Ureter (tissue), 1 donor: ENCODE measurements around the gene POU3F4. TPM values are rescaled to one million over a fixed set of nuclear protein-coding genes. Genes with fewer than 3 reads are reported as not detected.

Experiments
- DNase-seq: peaks from one replicate; pipeline ENCODE4 v3.0.0-alpha.2; 2020; ENCODE audit warnings: low spot score
- total RNA-seq: library from RNA; stranded (reverse); gene quantifications from one replicate; pipeline ENCODE4 v1.2.4, GENCODE V29; 2023
- donor health status: DM: yes; HTN: yes; CAD: no.

POU3F4 gene
- not detected for total RNA-seq

DNA sequence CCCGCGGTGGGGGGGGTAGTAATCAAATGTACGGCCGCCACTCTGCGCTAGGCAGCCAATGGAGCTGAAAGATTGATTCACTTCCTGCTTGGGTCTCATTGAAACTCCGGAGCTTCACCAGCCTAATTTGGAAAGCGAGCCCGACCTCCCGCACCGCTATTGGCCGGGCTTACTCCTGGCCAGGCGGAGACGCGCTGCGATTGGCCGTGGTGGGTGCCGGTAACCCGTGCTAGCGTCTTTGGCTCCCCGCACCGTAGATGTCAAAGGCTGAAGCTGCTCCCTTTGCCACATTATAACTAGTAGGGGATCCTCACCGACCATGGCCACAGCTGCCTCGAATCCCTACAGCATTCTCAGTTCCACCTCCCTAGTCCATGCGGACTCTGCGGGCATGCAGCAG, at the start of gene POU3F4:
POU3F4 (plus strand) TSS at position 285 of the 400 bp plus-strand sequence; CDS start at position 320, 35 bp downstream.
- no peak for DNase-seq

DNA sequence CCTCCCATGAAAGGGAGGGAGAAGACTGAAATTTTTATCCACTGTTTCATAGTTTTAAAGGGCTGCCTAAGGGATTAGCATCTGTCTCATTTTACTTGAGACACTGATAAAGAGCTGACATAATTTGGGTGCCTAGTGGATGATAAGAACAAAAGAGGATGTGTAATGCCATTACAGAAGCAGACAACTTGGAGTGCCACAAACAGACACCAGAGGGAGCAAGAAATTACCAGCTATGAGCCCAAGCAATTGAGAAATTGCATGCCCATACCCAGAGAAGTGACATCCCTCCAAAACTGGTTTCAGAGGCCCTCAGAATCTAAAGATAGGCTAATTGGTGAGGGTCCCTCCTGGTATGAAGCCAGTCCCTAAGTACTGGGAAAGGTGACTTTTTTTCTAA, 38.5 kb upstream of the POU3F4 start:
- no peak for DNase-seq

DNA sequence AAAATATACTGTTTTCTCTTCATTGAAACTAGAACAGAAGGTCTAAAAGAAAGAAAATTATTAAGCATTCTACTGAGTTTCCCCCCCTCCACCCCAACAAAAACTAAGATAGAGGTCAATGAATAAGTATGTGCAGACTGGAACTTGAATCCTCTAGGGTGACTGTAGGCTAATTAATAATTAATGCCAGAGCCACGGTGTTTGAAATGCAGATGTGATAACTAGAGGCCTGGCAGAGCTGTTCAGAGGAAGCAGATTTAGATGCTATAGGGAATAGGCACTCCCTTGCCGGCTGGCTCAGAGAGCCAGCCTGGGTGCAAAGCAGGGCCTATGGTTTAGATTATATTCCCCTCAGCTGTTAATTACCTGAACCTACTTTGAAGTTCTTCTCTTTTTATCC, 12.2 kb upstream of the POU3F4 start:
- no peak for DNase-seq

DNA sequence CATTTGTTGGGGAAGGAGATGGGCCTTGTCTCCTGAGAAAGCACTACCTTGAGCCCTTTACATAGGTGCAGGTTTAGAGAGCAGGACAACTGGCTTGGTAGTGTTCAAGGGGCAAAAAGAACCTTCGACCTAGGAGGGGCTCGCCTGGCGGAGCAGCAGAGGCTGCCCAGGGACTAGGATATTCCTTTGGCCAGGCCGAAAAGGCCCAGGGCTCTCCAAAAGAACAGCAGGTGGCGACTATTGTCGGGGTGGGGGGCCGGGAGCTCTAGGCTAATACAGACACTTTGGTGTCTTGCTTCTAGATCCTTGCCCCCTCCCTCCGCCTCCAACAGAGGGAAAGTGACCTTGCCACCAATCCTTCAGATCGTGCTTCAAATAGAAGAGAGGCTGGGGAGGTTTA, 7.1 kb upstream of the POU3F4 start:
- no peak for DNase-seq

DNA sequence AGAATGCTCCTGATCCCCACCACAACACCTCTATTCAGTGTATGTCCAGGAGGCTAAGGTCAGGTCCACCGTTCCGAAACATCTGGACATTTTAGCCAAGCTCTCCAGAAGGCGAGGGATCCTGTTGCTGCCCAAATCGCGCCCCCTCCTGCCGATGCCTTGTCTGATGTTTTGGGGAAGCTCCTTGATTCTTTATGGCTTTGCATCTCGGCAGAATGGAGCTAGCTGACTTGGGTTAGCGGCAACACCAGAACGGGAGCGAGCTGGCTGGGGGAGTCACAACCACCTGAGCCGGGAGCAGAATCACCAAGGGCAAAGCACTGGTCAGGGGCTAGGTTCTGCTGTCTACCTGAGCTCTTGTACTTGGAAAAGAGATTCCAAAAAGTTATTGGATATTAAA, 6.6 kb upstream of the POU3F4 start:
- DNase-seq = no peak

DNA sequence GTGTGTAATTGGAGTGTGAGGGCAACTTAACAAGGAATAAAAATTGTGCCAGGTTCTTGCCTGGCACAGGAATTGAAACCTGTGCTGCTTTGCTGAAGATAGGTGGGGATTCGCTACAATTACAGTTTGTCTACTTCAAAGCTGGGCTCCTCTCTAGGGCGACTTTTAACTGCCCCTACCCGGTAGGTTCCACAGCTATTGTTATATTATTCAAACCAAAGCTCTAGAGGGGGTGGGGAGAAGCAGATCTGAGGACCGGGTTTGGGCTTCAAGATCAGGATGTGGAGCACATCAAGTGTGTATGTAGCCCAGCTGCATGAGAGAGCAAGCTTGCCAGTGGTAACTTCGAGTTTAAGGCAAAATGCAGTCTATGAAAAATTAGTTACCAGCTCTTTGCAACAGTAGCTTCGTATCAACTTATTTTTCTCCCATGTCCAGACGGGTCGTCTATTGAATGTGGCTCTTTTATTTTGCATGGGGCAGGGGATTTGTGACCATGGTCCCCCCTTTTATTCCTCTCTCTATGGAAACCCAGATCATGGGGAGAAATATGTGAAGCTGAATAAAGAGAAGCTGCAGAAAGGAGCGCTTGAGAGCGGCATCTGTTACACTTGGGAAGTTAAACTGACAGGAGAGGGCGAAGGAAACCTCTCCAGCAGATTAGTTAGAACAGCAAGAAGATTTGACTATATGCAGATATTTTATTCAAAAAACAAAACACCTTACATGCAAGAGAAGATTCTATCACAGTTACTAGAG, 3.2 kb upstream of the POU3F4 start:
- no peak for DNase-seq

DNA sequence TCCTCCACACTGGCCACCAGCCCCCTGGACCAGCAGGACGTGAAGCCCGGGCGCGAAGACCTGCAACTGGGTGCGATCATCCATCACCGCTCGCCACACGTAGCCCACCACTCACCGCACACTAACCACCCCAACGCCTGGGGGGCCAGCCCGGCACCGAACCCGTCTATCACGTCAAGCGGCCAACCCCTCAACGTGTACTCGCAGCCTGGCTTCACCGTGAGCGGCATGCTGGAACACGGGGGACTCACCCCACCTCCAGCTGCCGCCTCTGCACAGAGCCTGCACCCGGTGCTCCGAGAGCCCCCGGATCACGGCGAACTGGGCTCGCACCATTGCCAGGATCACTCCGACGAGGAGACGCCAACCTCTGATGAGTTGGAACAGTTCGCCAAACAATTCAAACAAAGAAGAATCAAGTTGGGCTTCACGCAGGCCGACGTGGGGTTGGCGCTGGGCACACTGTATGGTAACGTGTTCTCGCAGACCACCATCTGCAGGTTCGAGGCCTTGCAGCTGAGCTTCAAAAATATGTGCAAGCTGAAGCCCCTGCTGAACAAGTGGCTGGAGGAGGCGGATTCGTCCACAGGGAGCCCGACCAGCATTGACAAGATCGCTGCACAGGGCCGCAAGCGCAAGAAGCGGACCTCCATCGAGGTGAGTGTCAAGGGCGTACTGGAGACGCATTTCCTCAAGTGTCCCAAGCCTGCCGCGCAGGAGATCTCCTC, 600 bp downstream of the POU3F4 start:
- DNase-seq = no peak

DNA sequence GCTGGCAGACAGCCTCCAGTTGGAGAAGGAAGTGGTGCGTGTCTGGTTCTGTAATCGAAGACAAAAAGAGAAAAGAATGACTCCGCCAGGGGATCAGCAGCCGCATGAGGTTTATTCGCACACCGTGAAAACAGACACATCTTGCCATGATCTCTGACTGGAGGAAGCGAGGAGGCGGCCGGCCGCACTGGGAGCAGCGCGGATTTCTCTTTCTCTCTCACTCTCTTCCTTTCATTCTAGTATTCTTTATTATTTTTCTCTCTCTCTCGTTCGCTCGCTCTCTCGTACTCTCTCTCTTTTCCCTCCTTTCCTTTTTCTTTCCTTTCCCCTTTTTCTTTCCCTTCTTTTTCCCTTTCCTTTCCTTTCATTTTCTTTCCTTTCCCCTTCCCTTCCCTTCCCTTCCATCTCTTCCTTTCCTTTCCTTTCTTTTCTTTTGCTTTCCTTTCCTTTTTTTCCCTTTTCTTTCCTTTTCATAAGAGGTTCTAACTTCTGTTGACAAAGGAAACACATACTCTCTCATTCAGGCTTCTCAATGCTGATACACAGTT, 1.2 kb downstream of the POU3F4 start:
- no peak for DNase-seq

DNA sequence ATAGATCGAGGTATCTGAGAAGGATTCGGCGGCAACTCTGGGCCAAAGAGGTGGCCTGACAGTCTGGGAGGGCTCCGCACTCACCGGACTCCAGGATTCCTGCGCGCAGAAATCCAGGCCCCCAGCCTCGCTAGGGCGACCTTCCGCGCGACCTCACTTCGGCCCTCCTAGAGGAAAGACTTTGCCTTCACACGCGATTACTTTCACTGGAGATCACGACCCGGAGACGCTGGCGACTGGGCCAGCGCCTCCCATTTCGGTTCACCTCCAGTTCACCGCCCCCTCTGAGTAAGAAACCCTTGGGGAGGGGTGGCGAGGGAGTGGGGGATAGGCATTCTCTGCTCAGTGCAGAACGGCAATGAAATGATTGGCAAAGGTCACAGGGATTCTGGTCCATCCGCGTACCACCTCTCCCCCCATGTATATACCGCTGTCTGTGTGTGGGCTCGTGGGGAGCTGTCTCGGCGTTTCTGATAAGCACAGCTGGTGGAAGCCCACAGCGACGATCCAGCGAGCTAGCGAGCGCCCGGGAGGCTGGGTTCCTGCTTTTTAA, 2.5 kb downstream of the POU3F4 start:
- no peak for DNase-seq

DNA sequence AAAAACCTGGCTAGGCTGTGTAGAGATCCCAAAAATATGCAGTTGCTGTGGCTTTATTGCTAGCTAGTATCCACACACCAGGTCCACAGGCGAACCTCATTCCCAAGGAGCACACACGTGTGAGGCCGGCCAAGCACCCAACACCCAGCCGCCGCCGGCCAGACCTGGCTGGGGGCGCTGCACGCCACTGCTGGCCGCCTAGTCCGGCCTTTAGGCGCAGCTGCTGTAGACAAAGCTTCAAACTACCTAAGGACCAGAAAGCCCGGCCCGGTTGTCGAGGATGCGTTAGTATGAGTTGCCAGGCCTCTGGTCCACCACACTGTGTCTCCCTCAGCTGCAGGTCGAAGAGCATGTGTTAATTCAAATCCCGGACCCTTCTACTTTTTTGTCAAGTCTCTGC, 3.1 kb downstream of the POU3F4 start:
- no peak for DNase-seq

DNA sequence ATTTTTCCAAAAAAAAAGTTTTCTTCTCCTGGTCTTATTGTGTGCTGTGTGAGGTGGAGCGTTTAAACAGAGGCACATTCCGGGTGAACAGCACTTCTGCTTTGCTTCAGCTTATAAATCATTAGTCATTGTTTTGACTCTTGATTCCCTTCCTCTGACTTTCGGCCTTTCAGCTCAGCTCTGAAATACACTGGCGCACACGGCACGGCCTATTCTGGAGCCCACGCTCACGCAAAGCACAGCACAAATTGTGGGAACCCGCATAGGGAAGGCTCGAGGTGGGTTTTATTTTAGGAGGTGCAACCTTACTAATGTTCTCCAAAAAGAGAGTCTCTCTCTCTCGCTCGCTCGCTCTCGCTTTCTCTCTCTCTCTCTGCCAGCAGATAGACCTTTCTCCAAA, 4.0 kb downstream of the POU3F4 start:
- DNase-seq = no peak

DNA sequence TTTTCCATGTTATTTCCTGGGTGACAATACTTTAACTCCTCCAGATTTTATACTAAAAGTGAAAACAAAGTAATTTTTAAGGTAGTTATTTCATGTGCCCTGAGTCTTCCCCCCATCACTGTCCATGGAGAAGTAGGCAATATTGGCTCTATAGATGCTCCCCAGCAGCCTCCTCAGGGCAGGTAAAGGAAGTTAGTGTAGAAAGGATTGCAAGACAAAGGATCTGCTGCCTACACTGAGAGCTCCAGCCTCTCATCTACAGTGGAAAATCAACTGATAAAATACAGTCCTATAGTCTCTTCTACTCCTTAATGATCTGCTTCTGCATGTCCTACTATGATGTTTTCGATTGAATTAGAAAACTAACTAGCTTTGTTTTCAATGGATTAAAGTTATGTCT, 8.5 kb downstream of the POU3F4 start:
- DNase-seq = no peak

DNA sequence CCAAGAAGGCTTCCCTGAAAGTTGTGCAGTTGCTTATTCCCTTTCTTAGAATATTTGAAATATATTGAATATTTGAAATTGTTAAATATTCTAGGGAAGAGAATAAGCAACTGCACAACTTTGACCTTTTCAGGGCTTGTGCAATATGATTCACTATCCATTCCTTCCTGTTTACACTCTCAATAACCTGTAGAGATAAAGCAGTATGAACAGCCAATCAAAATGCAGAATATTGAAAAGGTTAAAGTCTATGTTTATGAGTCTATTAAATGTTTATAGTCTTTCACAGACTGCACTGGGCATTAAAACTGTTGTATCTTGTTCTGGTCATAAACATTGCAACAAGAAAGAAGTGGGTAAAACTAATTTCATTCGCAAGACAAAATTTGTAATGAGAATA, 13.8 kb downstream of the POU3F4 start:
- DNase-seq = no peak

DNA sequence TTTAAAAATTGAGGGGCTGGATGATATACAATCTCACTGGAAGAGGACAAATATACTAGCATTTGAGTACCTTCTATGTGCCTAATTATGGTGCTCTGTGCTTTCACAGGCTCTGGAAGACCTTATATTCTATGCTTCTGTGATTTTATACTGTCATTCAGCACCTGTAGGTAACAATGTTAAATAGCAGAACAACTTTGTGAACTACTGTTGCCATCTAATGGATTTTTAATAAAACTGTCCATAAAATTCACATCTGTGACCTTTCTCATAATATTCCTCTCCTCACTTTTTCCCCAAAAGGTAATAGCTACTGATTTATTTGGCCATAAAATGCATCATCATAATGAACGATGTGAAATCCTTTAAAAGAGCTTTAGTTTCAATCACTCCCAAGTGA, 21.9 kb downstream of the POU3F4 start:
- no peak for DNase-seq

DNA sequence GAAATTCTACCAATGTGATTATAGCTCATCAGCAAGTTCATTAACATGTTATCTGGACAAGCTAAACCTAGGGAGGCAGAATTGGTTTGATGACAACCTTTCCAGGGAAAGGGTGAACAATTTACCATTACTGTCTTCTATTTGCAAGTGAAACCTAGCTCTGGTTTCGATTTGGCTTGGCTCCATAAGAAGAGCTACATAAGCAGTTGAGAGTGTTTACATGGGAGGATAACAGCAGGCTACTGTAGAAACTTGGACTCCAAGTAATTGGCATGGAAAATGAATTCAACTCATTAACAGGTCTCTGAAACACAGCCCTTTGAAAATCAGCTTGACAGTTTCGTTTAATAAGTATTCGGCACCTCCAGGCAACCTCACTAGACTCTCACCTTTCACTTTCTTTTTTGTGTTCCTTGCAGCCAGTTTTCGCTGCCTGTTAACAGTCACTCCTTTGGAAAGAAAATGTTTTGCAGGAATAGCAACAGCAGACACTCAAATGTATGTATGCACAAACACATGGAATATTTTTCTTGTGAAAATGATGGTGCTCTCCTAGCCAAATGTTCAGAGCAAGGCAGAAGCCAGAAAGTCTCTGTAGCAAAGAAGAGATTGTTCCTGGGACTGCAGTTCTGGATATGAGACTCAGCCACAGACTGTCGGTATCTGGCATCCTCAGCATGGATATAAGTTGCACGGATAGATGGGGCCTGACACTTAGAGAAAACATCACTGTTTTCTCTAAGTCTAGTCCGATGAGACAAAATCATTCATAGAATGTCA, 27.5 kb downstream of the POU3F4 start:
- DNase-seq = no peak
